ENCODE data around the gene ORC3.

Gene ORC3

GRCh38 chr6:87589693-87590416 is at the start of gene ORC3, which contains the start of gene RARS2:
Gene ORC3 (plus strand): TSS chr6:87590135. CDS start chr6:87590169, 34 bp downstream.
Gene RARS2 (minus strand): TSS chr6:87589987. CDS start chr6:87589957, 30 bp downstream.
- peak; percentile 98 for DNase-seq

- no peak for DNase-seq
These were observed 49.4 kb upstream of the ORC3 start for GRCh38 chr6:87540539-87540938.

GRCh38 chr6:87541041-87541440 is 48.9 kb upstream of the ORC3 start:
- DNase-seq, result no peak

GRCh38 chr6:87541744-87542143 is 48.2 kb upstream of the ORC3 start:
- no peak for DNase-seq

- DNase-seq, result no peak
These were observed 46.0 kb upstream of the ORC3 start for GRCh38 chr6:87543696-87544473.

GRCh38 chr6:87544474-87544735 is 45.5 kb upstream of the ORC3 start:
- no peak for DNase-seq

- no peak for DNase-seq
These were observed 38.1 kb upstream of the ORC3 start for GRCh38 chr6:87551799-87552198.

GRCh38 chr6:87553159-87553765 is 36.7 kb upstream of the ORC3 start:
- DNase-seq, result no peak

GRCh38 chr6:87555506-87555905 is 34.4 kb upstream of the ORC3 start:
- no peak for DNase-seq

- no peak for DNase-seq
These were observed 31.5 kb upstream of the ORC3 start for GRCh38 chr6:87558446-87558845.

- no peak for DNase-seq
These were observed 28.9 kb upstream of the ORC3 start for GRCh38 chr6:87561017-87561416.

- no peak for DNase-seq
These were observed 17.9 kb upstream of the ORC3 start for GRCh38 chr6:87572021-87572420.

GRCh38 chr6:87572883-87573282 is 17.1 kb upstream of the ORC3 start:
- no peak for DNase-seq

GRCh38 chr6:87573307-87574024 is 16.5 kb upstream of the ORC3 start:
- DNase-seq, result no peak

- DNase-seq, result no peak
These were observed 15.6 kb upstream of the ORC3 start for GRCh38 chr6:87574237-87574804.

- no peak for DNase-seq
These were observed 14.5 kb upstream of the ORC3 start for GRCh38 chr6:87575423-87575822.

- no peak for DNase-seq
These were observed 6.1 kb upstream of the ORC3 start for GRCh38 chr6:87583822-87584221.

- DNase-seq, result no peak
These were observed 3.4 kb upstream of the ORC3 start for GRCh38 chr6:87586371-87587077.

- DNase-seq, result no peak
These were observed 1.1 kb upstream of the ORC3 start for GRCh38 chr6:87588756-87589407.

GRCh38 chr6:87590417-87590880 is 514 bp downstream of the ORC3 start:
- DNase-seq, result no peak

GRCh38 chr6:87590990-87591389 is 1.1 kb downstream of the ORC3 start:
- DNase-seq, result no peak

- DNase-seq, result no peak
These were observed 10.6 kb downstream of the ORC3 start for GRCh38 chr6:87600576-87600975.

Measured in activated effector memory CD4-positive, alpha-beta T cell treated with anti-CD3 and anti-CD28 coated beads, Interleukin-2, amount 50 U/mL, for 16 hours (primary cell).